GM19099 (cell line): ENCODE measurements around the gene CTDSP2.

Experiments used
- POLR2A ChIP-seq: IDR thresholded peaks from 3 replicates; pipeline ENCODE4 v1.6.1; 2011; ENCODE audit warnings: low read depth; ENCODE audit not compliant: insufficient read length; ENCODE audit errors: extremely low read depth

Gene CTDSP2

GRCh38 chr12:57846577-57847319 is at the start of gene CTDSP2:
CTDSP2 (minus strand) TSS chr12:57846729; CDS start chr12:57846435, 294 bp downstream.
- no peak for TF ChIP-seq POLR2A

- TF ChIP-seq POLR2A, result no peak
These were observed 49.5 kb upstream of the CTDSP2 start for GRCh38 chr12:57896115-57896433.

GRCh38 chr12:57895389-57896114 is 49.0 kb upstream of the CTDSP2 start:
- no peak for TF ChIP-seq POLR2A

GRCh38 chr12:57894399-57895292 is 48.1 kb upstream of the CTDSP2 start:
- no peak for TF ChIP-seq POLR2A

- no peak for TF ChIP-seq POLR2A
These were observed 47.2 kb upstream of the CTDSP2 start for GRCh38 chr12:57893431-57894353.

- TF ChIP-seq POLR2A, result no peak
These were observed 45.9 kb upstream of the CTDSP2 start for GRCh38 chr12:57892232-57892972.

GRCh38 chr12:57891542-57892228 is 45.2 kb upstream of the CTDSP2 start:
- no peak for TF ChIP-seq POLR2A

GRCh38 chr12:57890191-57891115 is 43.9 kb upstream of the CTDSP2 start:
- no peak for TF ChIP-seq POLR2A

GRCh38 chr12:57889500-57889989 is 43.0 kb upstream of the CTDSP2 start:
- no peak for TF ChIP-seq POLR2A

- no peak for TF ChIP-seq POLR2A
These were observed 42.1 kb upstream of the CTDSP2 start for GRCh38 chr12:57888409-57889157.
